ENCODE results near the gene VPS50.

The VPS50 gene

GRCh38 chr7:93231799-93232672 is at the start of gene VPS50:
Gene VPS50, plus strand, starts transcription at chr7:93232366. Its CDS starts 102 bp downstream, at chr7:93232468.
- DNase-seq = peak; percentile 79 to 93

GRCh38 chr7:93185303-93186027 is 46.7 kb upstream of the VPS50 start:
- no peak for DNase-seq

- DNase-seq = no peak
Measured at GRCh38 chr7:93188870-93189634, 43.1 kb upstream of the VPS50 start.

- no peak for DNase-seq
Measured at GRCh38 chr7:93194386-93194785, 37.8 kb upstream of the VPS50 start.

- no peak for DNase-seq
Measured at GRCh38 chr7:93196336-93196735, 35.8 kb upstream of the VPS50 start.

- no peak for DNase-seq
Measured at GRCh38 chr7:93198472-93198871, 33.7 kb upstream of the VPS50 start.

GRCh38 chr7:93202594-93203250 is 29.4 kb upstream of the VPS50 start:
- DNase-seq = no peak

GRCh38 chr7:93203496-93203895 is 28.7 kb upstream of the VPS50 start:
- DNase-seq = no peak

- no peak for DNase-seq
Measured at GRCh38 chr7:93205046-93205445, 27.1 kb upstream of the VPS50 start.

GRCh38 chr7:93211228-93211818 is 20.8 kb upstream of the VPS50 start:
- no peak for DNase-seq

GRCh38 chr7:93212881-93213280 is 19.3 kb upstream of the VPS50 start:
- DNase-seq = no peak

- DNase-seq = no peak
Measured at GRCh38 chr7:93218997-93219827, 13.0 kb upstream of the VPS50 start.

- DNase-seq = no peak
Measured at GRCh38 chr7:93219868-93220267, 12.3 kb upstream of the VPS50 start.

- no peak for DNase-seq
Measured at GRCh38 chr7:93226310-93226709, 5.9 kb upstream of the VPS50 start, which contains the start of gene HEPACAM2. Gene HEPACAM2, minus strand, starts transcription at chr7:93226469.

GRCh38 chr7:93228302-93228701 is 3.9 kb upstream of the VPS50 start:
- DNase-seq = no peak

GRCh38 chr7:93231259-93231658 is 907 bp upstream of the VPS50 start:
- DNase-seq = no peak

GRCh38 chr7:93232673-93233018 is 480 bp downstream of the VPS50 start:
- no peak for DNase-seq

GRCh38 chr7:93235541-93235940 is 3.4 kb downstream of the VPS50 start:
- DNase-seq = no peak

- DNase-seq = no peak
Measured at GRCh38 chr7:93238131-93238530, 6.0 kb downstream of the VPS50 start.

- no peak for DNase-seq
Measured at GRCh38 chr7:93238748-93239147, 6.6 kb downstream of the VPS50 start.

- no peak for DNase-seq
Measured at GRCh38 chr7:93239824-93240223, 7.7 kb downstream of the VPS50 start.

- DNase-seq = no peak
Measured at GRCh38 chr7:93242106-93242505, 9.9 kb downstream of the VPS50 start.

Measured in stimulated activated CD4-positive, alpha-beta T cell treated with anti-CD3 and anti-CD28 coated beads, Interleukin-4, amount 100 ng/mL, for 4 hours (primary cell).